GM12865 (cell line): Measurements from ENCODE around the gene CCSER1.

ENCODE experiments used
- DNase-seq: peaks from one replicate; pipeline ENCODE4 v3.0.0; 2010; ENCODE audit warnings: low read depth
- H3K4me3 ChIP-seq: 2 replicates; pipeline ENCODE4 v1.5.1; 2011; ENCODE audit warnings: mild to moderate bottlenecking, low read depth, low read length, control low read depth
- TF ChIP-seq, protein P1 (sequence below): IDR thresholded peaks from 2 replicates; pipeline ENCODE4 v1.5.1; 2011; ENCODE audit warnings: low read length, control low read depth, low read depth, inconsistent platforms; ENCODE audit not compliant: insufficient read depth; ENCODE audit errors: missing control alignments

Gene CCSER1

GRCh38 chr4:90220459-90220858 is 93.3 kb downstream of the CCSER1 start:
- DNase-seq: no peak
- H3K4me3 ChIP-seq: no peak overlapping the region
- TF ChIP-seq, protein P1, sequence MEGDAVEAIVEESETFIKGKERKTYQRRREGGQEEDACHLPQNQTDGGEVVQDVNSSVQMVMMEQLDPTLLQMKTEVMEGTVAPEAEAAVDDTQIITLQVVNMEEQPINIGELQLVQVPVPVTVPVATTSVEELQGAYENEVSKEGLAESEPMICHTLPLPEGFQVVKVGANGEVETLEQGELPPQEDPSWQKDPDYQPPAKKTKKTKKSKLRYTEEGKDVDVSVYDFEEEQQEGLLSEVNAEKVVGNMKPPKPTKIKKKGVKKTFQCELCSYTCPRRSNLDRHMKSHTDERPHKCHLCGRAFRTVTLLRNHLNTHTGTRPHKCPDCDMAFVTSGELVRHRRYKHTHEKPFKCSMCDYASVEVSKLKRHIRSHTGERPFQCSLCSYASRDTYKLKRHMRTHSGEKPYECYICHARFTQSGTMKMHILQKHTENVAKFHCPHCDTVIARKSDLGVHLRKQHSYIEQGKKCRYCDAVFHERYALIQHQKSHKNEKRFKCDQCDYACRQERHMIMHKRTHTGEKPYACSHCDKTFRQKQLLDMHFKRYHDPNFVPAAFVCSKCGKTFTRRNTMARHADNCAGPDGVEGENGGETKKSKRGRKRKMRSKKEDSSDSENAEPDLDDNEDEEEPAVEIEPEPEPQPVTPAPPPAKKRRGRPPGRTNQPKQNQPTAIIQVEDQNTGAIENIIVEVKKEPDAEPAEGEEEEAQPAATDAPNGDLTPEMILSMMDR: no peak

DNA sequence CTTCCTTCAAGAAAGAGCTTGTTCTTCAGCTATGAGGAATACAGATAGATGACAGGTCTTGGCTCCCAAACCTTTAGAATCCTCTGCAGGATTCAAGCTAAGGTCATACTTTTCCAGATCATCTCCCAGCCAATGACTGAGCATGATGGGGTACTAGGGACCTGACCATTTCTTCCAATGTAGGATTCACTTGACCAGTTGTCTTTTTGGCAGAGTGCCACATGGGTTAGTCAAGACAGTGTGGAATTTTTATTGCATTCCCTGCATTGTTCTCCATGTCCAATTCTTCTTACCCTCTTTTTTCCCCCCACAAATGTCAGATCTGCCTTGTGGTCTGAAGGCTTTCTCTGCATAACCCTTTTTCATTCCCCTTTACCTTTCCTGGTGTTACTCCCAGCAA is 99.5 kb downstream of the CCSER1 start:
- H3K4me3 ChIP-seq: no peak overlapping the region
- no peak for DNase-seq
- TF ChIP-seq, protein P1: no peak

DNA sequence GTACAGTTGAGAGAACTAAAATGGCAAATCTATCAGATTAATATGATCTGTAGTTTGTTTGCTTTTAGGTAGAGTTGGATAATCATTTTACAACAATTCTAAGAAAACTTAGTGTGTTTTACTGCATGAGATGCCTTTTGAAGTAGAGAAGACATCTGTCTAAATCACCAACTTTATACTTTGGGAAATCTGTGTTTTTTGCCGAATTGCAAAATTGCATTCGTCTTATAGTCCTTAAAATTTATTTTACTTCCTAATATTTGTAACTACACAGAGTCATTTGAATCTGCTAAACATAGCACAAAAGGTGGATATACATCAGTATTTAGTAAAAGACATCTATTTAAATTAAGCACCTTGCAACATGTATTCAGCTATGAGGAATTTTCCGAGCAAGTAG is 100.0 kb downstream of the CCSER1 start:
- no peak overlapping the region for H3K4me3 ChIP-seq
- TF ChIP-seq, protein P1: no peak
- DNase-seq: no peak

DNA sequence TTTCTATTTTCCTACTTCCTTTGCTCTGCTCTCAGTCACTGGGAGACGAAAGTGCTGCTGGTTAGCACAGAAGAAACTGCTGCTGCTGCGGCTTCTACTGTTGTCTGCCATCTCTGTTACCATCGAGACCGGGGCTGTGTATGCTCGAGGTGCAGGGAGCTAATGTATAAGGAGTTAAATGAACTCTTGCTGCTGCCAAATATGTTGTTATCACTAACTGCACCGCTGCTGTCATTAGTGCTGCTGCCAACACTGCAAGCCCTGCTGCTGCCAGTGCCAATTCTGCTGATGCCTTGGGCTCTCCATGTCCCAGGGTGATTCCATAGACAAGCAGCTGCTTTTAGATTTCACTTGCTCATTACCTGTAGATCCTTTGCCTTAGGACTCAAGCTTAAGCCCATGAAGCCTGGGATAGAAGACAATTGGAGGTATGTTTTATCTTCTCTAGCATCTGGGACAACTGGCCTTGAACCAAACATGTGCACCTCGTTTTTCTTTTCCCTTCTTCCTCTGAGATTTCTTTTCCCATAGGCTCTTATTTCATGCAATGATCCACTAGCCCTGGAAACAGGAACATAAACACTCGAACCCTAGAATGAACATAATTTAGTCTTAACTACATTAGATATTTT is 107.8 kb downstream of the CCSER1 start:
- no peak for DNase-seq
- no peak overlapping the region for H3K4me3 ChIP-seq
- TF ChIP-seq, protein P1: no peak

DNA sequence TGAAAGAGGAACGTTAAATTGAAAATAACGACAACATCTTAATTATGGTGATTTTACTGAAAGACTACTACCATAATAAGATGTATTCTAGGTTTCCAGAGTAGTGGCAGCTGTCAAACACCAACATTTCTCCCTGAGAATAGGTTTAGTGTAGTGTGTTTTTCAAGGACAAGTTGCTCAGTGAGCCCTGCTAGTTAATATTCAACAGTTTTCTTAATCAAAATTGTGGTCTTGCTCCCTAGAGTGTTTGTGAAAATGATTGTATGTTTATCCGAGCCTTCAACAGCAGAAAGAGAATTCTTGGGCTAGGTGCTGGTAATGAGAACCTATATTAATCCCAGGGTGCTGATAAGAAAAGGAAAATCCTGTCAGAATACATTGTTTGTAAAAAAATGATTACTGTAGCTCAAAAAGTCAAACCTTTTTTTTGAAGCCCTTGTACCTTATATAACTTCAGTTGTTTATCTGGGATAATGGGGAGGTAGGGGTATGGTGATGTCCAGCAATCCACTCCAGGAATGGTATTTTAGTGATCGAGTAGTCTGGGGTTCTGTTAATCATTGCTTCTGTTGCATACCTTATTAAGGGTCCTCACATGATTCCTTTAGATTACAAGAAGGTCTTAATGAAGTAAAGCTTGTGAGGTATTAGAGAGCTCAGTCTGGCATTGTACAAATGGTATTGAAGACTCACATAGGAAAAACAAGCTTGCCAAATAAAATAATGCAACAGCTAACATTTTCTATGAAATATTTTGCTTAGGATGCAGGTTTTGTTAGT is 110.7 kb downstream of the CCSER1 start:
- H3K4me3 ChIP-seq: no peak overlapping the region
- no peak for DNase-seq
- TF ChIP-seq, protein P1: no peak

GRCh38 chr4:90240333-90240732 is 113.1 kb downstream of the CCSER1 start:
- H3K4me3 ChIP-seq: no peak overlapping the region
- DNase-seq: no peak
- TF ChIP-seq, protein P1: no peak
